Activated effector memory CD4-positive, alpha-beta T cell treated with Interleukin-2 at 50 U/mL for 16 hours (primary cell): ENCODE data around the gene ELAVL3.
"Not testable (repeated sequence)": the region's sequence is repeated elsewhere in the genome, so short reads cannot be mapped to it uniquely, and the experiment has no call there.

ENCODE experiments used
- DNase-seq: peaks from one replicate; pipeline ENCODE4 v3.0.0-alpha.2; 2020

The ELAVL3 gene

DNA sequence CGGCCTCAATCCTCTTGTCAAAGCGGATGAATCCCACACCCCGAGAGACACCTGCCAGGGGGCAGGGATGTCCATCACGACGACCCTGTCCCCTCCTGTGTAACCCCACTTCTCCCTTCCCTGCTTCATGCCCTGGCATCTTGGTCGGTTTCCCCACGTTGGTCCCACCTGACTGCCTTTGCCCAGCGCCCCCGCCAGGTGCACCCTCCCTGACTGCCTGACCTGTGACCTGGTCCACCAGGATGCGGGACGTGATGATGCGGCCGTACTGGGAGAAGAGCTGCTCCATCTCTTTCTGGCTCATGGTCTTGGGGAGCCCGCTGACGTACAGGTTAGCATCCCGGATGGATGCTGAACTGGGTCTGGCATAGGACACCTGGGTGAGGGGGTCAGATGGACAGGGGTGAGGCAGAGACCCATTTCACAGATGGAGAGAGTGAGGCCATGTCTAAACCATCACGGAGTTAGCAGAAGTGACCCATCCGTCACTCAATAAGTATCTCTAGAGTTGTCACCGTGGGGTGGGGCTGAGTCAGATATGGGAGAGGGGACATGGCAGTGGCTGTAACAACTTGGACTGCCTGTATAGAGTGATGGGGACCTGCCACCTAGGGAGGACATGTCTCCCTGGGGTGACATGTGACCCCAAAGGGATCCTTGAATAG is 22.5 kb downstream of the ELAVL3 start:
- no peak for DNase-seq

DNA sequence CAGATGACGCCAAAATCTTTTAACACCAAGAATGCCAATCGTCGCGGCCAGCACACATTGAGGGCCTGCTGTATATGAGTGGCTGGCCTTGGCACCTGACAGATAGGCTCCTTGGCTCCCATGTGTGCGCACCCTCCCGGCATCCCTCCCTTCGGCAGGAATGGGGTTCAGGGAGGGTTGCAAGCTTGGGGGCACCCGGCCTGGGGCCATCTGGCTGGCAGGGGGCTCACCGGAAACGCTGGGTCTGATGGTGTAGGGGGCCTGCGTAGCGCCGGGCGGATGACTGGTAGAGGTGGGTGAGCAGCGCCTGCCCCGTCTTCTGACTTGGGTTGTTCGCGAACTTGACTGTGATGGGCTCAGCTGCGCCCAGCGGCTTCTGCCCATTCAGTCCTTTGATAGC is 23.0 kb downstream of the ELAVL3 start:
- DNase-seq, result no peak

DNA sequence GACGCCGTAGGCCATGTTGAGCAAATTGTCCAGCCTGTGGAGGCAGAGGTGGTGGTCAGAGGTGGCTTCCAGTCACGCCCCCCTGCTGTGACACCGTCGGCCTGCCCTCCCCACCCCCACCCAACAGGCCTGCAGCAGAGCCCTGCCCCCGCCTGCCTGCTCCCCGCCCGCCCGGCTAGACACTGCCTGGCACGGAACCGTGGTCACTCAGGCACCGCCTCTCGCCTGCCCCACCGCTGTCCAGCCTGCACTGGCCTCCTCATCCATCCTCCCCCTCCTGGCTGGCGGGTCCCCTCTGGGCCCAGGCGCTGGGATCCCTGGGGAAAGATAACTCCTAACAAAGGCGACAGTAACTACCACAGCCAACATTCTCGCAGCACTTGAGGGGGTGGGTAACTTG is 23.7 kb downstream of the ELAVL3 start:
- no peak for DNase-seq

DNA sequence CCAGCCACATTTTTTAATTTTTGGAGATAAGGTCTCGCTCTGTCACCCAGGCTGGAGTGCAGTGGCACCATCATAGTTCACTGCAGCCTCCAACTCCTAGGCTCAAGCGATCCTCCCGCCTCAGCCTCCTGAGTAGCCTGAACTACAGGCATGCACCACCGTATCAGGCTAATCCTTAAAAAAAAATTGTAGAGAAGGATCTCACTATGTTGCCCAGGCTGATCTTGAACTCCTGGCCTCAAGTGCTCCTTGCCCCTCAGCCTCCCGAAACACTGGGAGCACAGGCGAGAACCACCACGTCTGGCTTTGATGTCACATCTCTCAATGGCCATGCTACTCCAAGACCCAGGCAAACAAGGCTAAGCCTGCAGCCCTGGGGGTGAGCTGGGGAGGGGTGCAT is 24.2 kb downstream of the ELAVL3 start:
- DNase-seq, result no peak

DNA sequence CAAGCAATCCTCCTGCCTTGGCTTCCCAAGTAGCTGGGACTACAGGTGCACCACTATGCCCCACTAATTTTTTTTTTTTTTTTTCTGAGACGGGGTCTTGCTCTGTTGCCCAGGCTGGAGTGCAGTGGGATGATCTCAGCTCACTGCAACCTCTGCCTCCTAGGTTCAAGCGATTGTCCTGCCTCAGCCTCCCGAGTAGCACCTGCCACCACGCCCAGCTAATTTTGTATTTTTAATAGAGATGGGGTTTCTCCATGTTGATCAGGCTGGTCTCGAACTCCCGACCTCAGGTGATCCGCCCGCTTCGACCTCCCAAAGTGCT is 25.7 kb downstream of the ELAVL3 start:
- not testable (repeated sequence) for DNase-seq

DNA sequence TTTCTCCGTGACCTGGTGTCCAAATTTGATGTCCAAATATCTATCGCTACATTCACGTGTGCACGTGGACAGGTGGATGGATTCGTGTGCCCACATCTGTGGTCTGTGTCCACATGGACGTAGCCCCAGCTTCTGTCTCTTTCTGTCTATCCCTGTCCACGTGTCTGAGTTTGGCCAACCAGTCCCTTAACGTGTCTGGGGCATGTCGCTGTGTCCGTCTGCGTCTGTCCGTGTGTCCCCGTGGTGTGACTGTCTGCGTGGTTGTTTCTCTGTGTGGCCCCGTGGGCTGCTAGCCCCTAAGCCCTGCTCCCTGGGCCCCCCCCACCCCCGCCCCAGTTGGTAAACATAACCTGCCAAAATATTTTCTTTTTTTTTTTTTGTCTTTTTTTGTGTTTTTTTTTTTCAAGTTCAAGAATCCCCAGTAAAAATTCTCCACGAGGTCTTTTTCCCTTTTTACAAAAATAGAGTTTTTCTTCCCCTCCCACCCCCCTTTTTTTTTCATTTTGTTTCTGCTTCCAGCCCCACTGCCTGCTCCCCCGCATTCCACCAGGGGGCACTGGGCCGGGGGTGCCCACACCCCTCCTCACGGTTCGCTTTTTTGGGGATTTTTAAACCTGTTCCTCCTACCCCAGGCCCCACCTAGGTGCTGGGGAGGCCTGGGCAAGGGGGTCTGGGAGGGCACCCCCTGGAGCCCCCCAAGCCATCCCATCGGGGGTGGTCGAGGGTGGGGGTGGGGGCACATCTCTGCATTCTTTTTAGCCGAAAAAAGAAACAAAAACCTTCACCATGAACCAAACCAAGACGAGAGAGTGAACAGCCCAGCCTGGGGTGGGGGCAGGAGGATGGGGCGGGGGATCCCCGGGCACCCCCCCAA is 27.1 kb downstream of the ELAVL3 start:
- DNase-seq, result no peak

DNA sequence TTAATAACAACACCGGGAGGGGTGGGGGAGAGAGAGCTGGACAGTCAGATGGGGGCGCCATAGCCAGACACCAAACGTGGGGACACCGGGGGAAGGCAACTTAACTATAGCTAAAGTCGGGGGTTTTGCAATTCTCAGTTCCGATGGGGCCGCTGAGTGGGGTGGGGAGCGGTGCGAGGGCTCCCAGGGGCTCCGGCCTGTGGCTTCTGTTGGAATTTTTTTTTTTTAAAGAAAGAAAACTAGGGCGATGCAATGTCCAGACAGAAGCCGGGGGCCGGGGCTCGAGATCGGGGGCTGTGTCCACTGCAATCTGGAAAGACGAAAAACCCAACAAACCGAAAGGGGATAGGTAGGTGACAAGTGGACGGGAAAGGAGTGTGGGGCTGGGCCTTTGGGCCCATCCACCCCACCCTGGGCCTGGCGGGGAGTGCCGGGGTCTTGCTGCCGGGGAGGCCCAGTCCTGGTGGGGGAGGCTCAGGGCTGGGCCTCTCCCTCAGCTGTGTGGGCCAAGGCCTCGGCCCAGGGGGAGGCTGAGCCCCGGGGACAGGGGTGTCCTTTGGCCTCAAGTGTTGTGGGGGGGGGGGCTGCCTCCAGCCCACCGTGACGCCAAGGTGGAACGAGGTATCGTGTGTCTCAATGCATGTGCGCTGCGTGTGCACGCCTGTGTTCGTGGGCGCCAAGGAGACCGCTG is 28.1 kb downstream of the ELAVL3 start:
- DNase-seq, result no peak

DNA sequence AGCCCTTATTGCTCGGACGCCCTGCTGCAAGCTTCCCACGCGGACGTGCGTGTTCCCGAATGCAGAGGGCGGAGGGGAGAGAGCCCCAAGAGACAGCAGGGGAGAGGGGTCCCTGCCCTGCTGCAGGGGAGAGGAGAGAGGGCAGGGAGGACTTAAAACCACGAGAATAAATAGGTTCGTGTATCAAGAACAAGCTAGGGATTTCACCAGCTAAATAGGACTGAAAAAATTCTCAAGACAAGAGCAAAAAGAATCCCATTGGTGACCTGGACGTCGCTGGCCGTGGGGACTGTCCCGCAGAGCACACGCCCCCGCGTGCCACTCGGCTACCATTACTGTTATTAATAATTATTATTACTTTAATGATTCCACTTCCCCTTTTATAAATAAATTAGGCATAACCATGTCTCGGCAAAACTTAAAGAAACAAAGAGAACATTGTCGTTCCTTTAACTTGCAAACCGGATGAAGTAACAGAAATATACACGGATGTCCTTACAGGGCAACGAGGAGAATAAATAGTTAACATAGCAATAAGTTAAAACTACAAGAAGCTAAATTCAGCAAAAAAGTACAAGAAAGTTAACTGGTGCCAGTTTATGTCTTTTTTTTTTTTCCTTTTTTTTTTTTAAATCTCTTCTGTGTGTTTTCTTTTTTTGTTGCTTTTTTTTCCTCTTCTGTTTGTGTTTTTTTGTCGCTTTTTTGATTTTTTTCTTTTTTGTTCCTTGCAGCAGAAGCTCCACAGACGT is 28.8 kb downstream of the ELAVL3 start:
- DNase-seq, result no peak

DNA sequence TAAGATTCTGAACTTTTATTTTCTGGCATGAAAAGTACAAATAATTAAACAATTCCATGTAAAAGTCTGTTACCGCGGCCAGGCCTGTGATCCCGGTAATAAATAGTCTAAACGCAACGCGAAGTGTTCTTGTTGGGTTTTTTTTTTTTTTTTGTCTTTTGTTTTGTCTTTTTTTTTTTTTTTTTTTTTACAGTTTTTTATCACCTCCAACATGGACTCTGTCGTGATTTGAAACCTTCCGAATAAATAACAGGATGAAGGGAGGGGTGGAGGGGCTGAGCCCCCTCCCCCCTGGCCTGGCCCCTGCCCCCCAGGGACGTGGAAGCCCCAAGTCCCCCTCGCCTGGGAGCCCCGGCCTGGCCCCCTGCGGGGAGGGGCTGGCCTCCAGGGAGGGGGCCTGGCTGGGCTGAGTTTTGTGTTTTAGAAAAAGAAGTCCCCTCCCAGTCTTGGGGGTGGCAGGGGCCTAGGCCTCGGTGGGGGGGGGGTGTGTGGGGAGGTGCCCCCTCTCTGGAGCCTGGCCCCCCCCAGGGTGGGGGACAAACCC is 29.4 kb downstream of the ELAVL3 start:
- no peak for DNase-seq

DNA sequence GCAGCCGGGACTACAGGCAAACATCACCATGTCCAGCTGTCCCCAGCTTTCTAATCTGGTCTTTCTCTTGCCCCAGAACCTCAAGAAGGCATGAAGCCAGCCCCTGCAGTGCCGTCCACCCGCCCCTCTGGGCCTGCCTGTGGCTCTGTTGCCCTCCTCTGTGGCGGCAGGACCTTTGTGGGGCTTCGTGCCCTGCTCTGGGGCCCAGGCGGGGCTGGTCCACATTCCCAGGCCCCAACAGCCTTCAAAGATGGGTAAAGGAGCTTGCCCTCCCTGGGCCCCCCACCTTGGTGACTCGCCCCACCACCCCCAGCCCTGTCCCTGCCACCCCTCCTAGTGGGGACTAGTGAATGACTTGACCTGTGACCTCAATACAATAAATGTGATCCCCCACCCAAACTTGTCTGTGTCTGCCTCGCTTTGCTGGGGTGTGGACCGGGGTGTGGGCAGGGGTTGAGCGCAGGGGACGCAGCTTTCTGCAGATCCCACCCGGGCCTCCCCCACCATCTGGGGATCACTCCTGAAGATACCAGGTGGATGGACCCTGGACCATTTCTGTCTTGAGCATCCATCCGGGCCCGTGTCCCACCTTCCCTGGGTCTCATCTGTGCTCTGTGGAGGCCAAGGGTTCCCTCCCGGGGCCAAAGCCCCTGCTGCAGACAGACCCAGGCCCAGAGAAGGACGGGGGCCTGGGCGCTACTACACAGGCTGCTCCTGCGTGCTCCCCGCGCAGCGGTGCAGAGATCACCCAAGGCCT is 30.1 kb downstream of the ELAVL3 start:
- DNase-seq, result no peak

DNA sequence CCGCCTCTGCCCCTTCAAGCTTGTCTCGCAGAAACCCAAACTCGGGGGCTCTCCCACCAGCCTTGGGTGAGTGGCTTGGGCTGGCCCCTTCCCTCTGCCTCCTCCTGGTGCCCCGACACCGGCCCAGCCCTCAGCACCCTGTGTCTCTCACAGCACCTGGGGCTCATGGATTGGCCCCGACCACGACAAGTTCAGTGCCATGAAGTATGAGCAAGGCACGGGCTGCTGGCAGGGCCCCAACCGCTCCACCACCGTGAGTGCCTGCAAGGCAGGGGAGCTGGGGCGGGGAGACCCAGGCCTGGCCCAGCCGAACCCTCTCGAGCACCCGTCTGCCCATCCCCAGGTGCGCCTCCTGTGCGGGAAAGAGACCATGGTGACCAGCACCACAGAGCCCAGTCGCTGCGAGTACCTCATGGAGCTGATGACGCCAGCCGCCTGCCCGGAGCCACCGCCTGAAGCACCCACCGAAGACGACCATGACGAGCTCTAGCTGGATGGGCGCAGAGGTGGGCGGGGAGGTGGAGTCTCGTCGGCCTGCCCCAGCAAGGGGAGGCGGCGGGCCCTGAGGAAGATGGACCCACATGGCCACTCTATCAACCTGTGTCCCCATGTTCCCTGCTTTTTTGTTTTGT is 31.8 kb downstream of the ELAVL3 start:
- no peak for DNase-seq

DNA sequence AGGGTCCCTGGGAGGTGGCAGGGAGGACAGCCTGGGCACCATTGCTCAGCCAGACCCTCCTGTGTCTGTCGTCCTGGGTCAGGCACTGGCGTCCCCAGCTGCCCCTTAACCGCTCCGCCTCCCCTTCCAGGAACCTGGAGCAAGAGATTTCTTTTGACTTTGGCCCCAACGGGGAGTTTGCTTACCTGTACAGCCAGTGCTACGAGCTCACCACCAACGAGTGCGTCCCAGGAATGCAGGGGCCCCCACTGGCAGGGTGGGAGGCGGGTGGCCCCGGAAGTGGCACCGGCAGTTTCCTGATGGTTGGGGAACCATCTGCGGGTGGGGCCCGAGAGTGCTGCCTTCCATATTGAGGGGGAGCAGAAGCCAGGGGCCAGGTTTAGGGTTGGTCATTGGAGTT is 32.4 kb downstream of the ELAVL3 start:
- no peak for DNase-seq

DNA sequence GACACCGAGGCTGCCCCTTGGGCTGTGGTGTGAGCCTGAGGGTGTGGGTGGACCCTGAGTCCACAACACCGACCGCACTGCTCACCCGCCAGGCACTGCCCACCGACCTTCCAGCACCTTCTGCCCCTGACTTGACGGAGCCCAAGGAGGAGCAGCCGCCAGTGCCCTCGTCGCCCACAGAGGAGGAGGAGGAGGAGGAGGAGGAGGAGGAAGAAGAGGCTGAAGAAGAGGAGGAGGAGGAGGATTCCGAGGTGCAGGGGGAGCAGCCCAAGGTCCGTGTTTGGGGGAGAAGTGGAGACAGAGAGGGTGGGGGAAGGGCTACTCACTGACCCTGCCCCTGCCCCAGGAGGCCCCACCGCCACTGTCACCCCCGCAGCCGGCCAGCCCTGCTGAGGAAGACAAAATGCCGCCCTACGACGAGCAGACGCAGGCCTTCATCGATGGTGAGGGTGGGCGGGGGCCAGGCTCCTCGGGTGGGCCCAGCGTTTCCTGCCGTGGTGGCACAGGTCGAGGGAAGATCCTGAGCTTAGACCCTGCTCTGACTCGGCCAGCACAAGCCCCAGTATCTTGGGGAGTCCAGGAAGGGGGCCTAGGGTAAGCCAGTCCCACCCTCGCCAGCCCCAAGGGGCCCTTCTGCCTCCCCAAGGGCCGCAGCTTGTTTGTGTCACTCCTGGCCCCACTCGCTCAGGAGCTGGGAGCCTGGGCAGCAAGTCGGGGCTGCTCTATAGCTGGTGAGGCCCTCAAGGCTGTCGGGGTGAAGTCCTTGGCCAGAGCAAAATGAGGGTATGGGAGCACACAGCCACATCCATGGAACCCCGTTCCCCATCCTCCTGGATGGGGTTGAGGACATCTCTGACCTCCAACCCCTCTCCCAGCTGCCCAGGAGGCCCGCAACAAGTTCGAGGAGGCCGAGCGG is 33.2 kb downstream of the ELAVL3 start:
- DNase-seq, result no peak

DNA sequence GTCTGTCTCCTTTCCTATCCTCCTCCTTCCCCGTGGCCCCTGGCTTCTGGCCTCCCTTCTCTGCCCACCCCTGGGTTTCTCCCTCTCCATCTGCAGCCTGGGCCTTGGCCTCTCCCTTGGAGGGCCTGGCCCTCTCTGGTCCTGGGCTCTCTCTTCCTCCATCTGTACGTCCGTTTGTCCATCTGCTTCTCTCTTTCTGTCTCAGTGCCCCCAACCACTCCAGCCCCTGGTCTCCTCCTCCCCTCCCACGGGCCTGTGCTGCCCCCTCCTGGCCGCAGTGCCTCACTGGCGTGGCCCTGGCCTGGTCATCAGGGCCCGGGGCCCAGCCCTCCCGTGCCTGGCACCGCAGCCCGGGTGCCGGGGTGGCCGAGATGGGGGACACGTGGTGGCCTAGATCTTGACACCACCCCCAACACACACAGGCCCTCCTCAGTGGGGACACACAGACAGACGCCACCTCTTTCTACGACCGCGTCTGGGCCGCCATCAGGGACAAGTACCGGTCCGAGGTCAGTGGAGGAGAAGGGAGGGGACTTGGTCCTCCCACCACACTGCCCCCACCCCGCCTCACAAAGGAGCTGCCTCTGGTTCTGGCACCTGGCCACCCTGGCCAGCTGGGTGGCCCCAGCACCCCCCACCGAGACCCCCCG is 34.1 kb downstream of the ELAVL3 start:
- DNase-seq, result peak; percentile 9

DNA sequence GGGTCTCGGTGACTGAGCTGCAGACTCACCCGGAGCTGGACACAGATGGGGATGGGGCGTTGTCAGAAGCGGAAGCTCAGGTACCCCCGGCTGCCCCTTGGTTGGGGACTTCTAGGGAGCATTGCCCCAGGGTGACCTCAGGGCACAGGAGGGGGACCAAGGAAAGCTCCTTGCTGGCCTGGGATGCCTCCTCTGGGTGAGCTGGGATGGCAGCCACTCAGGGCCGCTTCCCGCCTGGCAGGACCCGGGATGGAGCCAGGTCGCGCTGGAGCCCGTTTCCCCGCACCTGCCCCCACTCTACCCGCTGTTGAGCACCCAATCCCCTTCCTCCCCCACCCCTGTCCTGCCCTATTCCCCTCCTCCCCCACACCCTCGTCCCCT is 34.6 kb downstream of the ELAVL3 start:
- DNase-seq, result no peak

DNA sequence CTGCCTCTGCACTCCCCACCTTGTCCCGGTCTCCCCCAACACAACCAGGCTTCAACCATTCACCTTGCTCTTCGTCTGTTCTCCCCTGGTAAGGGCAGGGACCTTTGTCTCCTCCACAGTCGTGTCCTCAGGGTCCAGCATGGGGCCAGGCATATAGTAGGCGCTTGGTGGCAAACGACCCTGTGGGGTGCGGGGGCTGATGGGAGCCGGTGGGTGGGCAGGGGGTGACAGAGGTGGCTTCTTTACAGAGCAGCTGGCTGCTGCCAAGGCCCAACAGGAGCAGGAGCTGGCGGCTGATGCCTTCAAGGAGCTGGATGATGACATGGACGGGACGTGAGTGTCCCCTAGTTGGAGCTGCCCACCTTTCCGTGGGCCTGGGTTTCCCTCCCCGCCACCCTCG is 35.7 kb downstream of the ELAVL3 start:
- no peak for DNase-seq

DNA sequence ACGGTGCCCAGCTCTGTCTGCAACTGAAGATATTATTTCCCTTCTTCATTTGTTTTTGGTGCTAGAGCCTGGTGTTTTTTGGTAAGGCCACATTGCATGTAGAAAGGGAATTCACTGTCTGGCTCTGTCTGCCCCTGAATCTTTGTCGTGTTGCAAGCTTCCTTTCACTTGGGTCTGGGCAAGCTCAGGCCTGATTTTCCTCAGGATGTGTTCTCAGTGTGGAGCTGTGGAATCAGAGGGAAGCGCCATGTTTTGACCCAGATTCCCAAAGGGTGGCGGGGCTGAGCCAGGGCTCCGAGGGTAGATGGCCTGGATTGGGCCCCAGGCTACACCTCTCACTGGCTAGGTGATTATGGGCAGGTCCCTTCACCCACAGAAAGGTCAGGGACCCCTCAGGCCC is 36.8 kb downstream of the ELAVL3 start:
- no peak for DNase-seq

DNA sequence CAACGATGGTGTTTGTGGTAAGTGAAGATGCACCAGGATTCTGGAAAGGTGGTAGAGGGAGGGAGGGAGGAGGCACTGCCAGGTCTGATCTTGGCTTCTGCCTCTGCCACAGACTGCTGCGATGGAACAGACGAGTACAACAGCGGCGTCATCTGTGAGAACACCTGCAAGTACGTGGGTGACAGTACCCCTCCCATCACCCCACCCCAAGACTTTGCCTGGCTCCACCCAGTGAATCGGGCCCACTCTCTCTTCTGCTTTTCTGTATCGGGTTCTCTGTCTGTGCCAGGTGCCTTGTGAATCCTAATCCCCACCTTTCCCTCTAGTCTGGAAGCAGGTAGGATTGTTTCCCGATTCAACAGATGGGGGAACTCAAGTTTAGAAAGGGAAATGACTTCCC is 42.9 kb downstream of the ELAVL3 start:
- DNase-seq, result no peak

DNA sequence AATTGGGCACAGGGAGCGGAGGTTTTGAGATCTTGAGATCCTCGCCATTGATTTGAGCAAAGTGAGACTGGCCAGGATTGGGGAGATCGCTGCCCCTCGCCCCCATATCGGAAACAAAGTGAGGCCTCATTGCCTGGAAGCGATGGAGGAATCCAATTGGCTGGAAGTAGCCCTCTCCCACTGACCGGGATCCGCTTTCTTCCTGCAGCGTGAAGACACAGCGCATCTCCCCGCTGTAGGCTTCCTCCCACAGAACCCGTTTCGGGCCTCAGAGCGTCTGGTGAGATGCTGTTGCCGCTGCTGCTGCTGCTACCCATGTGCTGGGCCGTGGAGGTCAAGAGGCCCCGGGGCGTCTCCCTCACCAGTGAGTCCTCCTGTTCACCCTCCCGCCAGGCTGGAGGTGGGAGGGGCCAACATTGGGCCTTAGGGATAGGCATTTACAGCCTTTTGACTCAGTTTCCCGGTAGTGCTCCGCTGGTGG is 45.0 kb downstream of the ELAVL3 start:
- DNase-seq, result no peak
